ENCODE measurements around the gene FSTL1. TPM values are rescaled to one million over a fixed set of nuclear protein-coding genes. Genes with fewer than 3 reads are reported as not detected.
"Not testable (repeated sequence)": the region's sequence is repeated elsewhere in the genome, so short reads cannot be mapped to it uniquely, and the experiment has no call there.

Gene FSTL1
- total RNA-seq, 1 donor from 2014 or later: 243 TPM

DNA sequence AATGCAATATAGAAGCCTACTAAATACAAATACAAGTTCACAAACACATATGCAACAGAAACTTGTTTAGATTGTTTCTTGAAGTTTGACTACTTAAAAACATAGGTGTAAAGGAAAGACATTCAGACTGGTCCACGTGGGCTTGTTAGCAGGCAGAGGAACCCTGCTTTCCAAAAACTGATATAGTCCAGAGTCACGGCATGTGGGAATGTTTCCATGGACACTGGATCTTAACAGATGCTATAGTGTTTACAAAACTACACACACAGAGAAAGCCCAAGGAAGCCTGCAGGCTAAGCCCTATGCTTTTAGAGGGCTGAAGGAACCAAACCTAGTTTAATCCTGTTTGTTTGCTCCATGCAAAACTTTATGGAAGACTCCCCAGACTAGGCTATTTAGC is 56.4 kb downstream of the FSTL1 start:
- intact Hi-C loops (cut with micrococcal nuclease): no loop called here
- DNase-seq: no peak
- Histone ChIP-seq H3K4me1 (peaks cover 3% of the 10 kb centered on the region), H3K36me3 (peaks cover 60% of the 10 kb centered on the region), H3K27me3 (ENCODE audit: low read depth) (no peaks in the 10 kb centered on the region), H3K9me3 (replicated peaks) (no peaks in the 10 kb centered on the region), H3K4me3 (no peak overlapping the region), H3K27ac (replicated peaks) (no peak overlapping the region)
- TF ChIP-seq CTCF (IDR thresholded peaks at IDR 0.05; ENCODE audit: borderline replicate concordance): no peak

DNA sequence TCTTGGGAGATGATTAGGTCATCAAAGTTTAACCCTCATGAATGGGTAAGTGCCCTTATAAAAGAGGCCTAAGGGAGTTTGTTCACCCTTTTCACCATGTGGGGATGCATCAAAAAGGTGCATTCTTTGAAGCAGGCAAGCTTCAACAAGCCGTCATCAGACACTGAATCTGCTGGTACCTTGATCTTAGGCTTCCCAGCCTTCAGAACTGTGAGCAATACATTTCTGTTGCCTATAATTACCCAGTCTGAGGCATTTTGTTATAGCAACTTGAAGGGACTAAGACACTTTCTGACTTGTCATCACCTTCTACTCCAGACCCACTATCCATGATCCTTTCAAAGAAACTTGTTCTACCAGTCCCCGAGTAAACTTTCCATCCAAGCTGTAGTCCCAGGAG is 57.0 kb downstream of the FSTL1 start:
- Histone ChIP-seq H3K36me3 (peaks cover 54% of the 10 kb centered on the region), H3K27me3 (ENCODE audit: low read depth) (no peaks in the 10 kb centered on the region), H3K27ac (replicated peaks) (no peak overlapping the region), H3K4me1 (peaks cover 3% of the 10 kb centered on the region), H3K9me3 (replicated peaks) (no peaks in the 10 kb centered on the region), H3K4me3 (no peak overlapping the region)
- TF ChIP-seq CTCF (IDR thresholded peaks at IDR 0.05; ENCODE audit: borderline replicate concordance): no peak
- intact Hi-C loops (cut with micrococcal nuclease): no loop called here
- DNase-seq: no peak

GRCh38 chr3:120393243-120393642 is 57.5 kb downstream of the FSTL1 start:
- intact Hi-C loops (cut with micrococcal nuclease): no loop called here
- Histone ChIP-seq H3K36me3 (peaks cover 49% of the 10 kb centered on the region), H3K4me1 (peaks cover 3% of the 10 kb centered on the region), H3K9me3 (replicated peaks) (no peaks in the 10 kb centered on the region), H3K27ac (replicated peaks) (no peak overlapping the region), H3K27me3 (ENCODE audit: low read depth) (no peaks in the 10 kb centered on the region), H3K4me3 (no peak overlapping the region)
- DNase-seq: no peak
- TF ChIP-seq CTCF (IDR thresholded peaks at IDR 0.05; ENCODE audit: borderline replicate concordance): no peak

GRCh38 chr3:120382941-120383447 is 67.8 kb downstream of the FSTL1 start:
- no peak for TF ChIP-seq CTCF (IDR thresholded peaks at IDR 0.05; ENCODE audit: borderline replicate concordance)
- DNase-seq: no peak
- no peak overlapping the region for H3K4me3 ChIP-seq
- no peaks in the 10 kb centered on the region for H3K36me3 ChIP-seq
- H3K27me3 ChIP-seq (ENCODE audit: low read depth): no peaks in the 10 kb centered on the region
- intact Hi-C loops (cut with micrococcal nuclease): no loop called here
- no peaks in the 10 kb centered on the region for H3K4me1 ChIP-seq
- H3K9me3 ChIP-seq (replicated peaks): peaks cover 6% of the 10 kb centered on the region
- H3K27ac ChIP-seq (replicated peaks): no peak overlapping the region

- TF ChIP-seq CTCF (IDR thresholded peaks at IDR 0.05; ENCODE audit: borderline replicate concordance): no peak
- H3K27me3 ChIP-seq (ENCODE audit: low read depth): no peaks in the 10 kb centered on the region
- H3K4me1 ChIP-seq: no peaks in the 10 kb centered on the region
- DNase-seq: no peak
- H3K9me3 ChIP-seq (replicated peaks): peaks cover 6% of the 10 kb centered on the region
- H3K4me3 ChIP-seq: no peak overlapping the region
- intact Hi-C loops (cut with micrococcal nuclease): no loop called here
- H3K27ac ChIP-seq (replicated peaks): no peak overlapping the region
- H3K36me3 ChIP-seq: no peaks in the 10 kb centered on the region
Measured at GRCh38 chr3:120381503-120381902, 69.3 kb downstream of the FSTL1 start.

- intact Hi-C loops (cut with micrococcal nuclease); H3K27me3 ChIP-seq (ENCODE audit: low read depth); H3K9me3 ChIP-seq (replicated peaks); H3K4me1 ChIP-seq; DNase-seq; H3K36me3 ChIP-seq; H3K27ac ChIP-seq (replicated peaks); H3K4me3 ChIP-seq: not testable (repeated sequence)
Measured at GRCh38 chr3:120377948-120378347, 72.8 kb downstream of the FSTL1 start.
